Coronary artery (tissue), 2 donors: ENCODE results near the gene THYN1.
"Not testable (repeated sequence)": the region's sequence is repeated elsewhere in the genome, so short reads cannot be mapped to it uniquely, and the experiment has no call there.

Experiments
- DNase-seq: peaks from one replicate; pipeline ENCODE4 v3.0.0-alpha.2; 2017; ENCODE audit warnings: low spot score
- H3K27ac ChIP-seq, 2 donors: fragments of 200-600 bp; sonication (generic); one replicate each; pipeline ENCODE4 v1.5.1; 2016 to 2019
- H3K4me3 ChIP-seq: fragments of 200-600 bp; sonication (generic); 2 replicates; pipeline ENCODE4 v1.5.1; 2016; ENCODE audit warnings: mild to moderate bottlenecking, moderate library complexity
- CTCF ChIP-seq: fragments of 200-600 bp; sonication (generic); IDR thresholded peaks from one replicate; pipeline ENCODE4 v1.5.1; 2019; ENCODE audit warnings: antibody characterized with exemption

The THYN1 gene

GRCh38 chr11:134264966-134265764 is 12.0 kb upstream of the THYN1 start:
- TF ChIP-seq CTCF = no peak
- H3K27ac ChIP-seq = no peak overlapping the region
- no peak for DNase-seq
- no peak overlapping the region for H3K4me3 ChIP-seq

- no peak for DNase-seq
- H3K4me3 ChIP-seq = no peak overlapping the region
- no peak overlapping the region for H3K27ac ChIP-seq
- no peak for TF ChIP-seq CTCF
These were observed 8.7 kb upstream of the THYN1 start for GRCh38 chr11:134261626-134262488.

- TF ChIP-seq CTCF = no peak
- no peak for DNase-seq
- H3K4me3 ChIP-seq = no peak overlapping the region
- H3K27ac ChIP-seq = no peak overlapping the region
These were observed 7.8 kb upstream of the THYN1 start for GRCh38 chr11:134260983-134261382.

GRCh38 chr11:134260503-134260902 is 7.4 kb upstream of the THYN1 start:
- H3K4me3 ChIP-seq = no peak overlapping the region

GRCh38 chr11:134258577-134258976 is 5.4 kb upstream of the THYN1 start:
- TF ChIP-seq CTCF = no peak
- Histone ChIP-seq H3K4me3 (no peak overlapping the region), H3K27ac (no peak overlapping the region)
- DNase-seq = no peak

More at GRCh38 chr11:134260503-134260902, 7.4 kb upstream of the THYN1 start:
- DNase-seq = no peak
- H3K27ac ChIP-seq = no peak overlapping the region
- no peak for TF ChIP-seq CTCF

GRCh38 chr11:134257101-134257500 is 3.9 kb upstream of the THYN1 start:
- DNase-seq = no peak
- no peak for TF ChIP-seq CTCF
- Histone ChIP-seq H3K4me3 (no peak overlapping the region), H3K27ac (no peak overlapping the region)

- not testable (repeated sequence) for H3K4me3 ChIP-seq, DNase-seq, H3K27ac ChIP-seq
These were observed 2.0 kb upstream of the THYN1 start for GRCh38 chr11:134255184-134255561.
